Measurements from ENCODE around the gene SIT1. TPM values are rescaled to one million over a fixed set of nuclear protein-coding genes. Genes with fewer than 3 reads are reported as not detected.

SIT1 gene
- polyA plus RNA-seq, 3 donors, result 0.27 to 0.48 (median 0.28) TPM

- no peak for DNase-seq (ENCODE audit: extremely low read depth in 1 of 11, low read depth in 9 of 11, low spot score in 4 of 11)
These were observed 34.8 kb upstream of the SIT1 start for GRCh38 chr9:35685506-35685905.

DNA sequence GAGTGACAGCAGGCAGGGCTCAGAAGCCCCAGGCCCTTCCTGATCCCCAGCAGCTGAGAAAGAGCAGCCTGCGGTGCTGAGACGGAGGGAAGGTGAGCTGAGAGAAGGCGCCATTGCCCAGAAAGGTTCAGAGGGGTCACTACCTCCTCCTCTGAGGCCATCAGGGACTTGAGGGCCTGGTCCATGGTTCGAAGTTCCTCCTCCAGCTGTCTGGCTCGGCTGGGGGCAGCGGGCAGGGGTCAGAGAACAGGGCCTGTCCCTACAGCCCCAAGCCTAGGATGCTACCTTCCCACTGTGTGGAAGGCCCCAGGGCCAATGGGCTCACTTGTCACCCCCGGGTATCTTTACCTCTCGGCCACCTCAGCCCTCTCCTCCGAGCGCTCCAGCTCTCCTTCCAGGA, 34.2 kb upstream of the SIT1 start:
- no peak for DNase-seq (ENCODE audit: extremely low read depth in 1 of 11, low read depth in 9 of 11, low spot score in 4 of 11)

DNA sequence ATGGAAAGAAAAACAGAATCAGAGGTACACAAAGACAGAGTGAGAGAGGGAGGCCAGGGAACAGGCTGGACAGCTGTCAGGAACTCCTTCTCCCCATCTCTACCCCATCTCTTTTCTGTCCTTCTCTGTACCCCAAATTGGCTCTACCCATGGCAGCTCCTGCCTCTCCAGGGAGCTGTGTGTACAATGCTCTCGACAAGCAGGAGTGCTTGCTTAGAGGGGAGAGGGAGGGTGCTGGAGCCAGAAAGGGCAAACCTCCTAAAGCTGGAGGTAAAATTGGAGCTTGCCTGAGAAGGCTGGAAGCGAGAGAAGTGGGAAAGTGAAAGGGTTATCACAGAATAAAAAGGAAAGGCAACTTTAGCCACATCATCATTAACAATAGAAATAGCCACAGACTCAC, 32.6 kb upstream of the SIT1 start:
- no peak for DNase-seq (ENCODE audit: extremely low read depth in 1 of 11, low read depth in 9 of 11, low spot score in 4 of 11)

DNA sequence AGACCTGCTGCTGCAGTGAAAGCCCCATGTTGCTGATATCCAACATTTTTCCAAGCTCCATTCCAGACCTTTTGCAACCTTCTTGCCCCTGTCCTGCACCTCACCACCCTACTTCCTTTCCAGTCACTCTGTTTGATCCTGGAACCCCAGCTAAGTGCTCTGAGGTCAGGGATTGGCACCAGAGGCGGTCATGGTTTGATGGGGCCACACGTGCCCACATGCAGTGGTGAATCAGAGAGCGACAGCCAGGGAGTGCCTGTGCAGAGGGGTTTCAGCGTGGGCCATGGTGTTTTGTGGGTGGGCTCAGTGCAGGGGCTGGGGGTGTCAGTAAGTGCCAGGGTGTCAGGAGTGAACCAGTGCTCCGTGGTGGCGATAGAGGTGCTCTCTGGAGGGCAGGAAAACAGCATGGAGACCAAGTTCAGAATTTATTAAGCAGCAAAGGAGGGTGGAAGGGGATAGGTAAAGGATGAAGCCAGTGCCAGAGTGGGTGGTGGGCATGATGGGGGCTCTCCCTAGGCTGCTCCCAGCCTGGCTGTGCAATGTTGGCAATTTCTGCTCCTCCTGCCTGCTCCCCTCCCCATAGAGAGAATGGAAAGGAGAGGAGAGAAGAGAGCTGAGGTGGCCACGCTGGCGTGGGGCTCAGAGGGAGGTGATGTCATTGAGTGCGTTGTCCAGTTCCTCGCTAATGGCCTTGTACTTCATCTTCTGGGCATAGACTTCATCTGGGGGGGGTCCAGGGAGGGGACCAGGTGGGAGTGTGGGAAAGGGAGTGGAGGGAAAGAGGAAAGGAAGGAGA, 32.0 kb upstream of the SIT1 start:
- no peak for DNase-seq (ENCODE audit: extremely low read depth in 1 of 11, low read depth in 9 of 11, low spot score in 4 of 11)

DNA sequence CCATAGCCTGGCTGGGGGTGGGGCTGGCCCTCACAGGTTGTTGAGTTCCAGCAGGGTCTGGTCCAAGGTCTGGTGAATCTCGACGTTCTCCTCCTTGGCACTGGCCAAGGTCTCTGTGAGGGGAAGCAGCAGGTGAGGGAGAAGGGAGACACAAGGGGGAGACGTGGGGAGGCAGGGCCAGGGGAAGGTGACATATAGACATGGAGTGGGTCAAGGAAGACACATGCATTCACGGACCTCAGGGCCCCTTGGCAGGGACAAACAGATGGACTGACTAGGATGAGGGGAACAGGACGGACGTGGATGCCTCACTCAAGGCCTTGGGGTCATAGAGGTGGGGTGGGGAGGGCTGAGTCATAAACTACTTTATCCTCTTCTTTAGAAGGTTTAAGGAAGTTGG, 31.3 kb upstream of the SIT1 start:
- no peak for DNase-seq (ENCODE audit: extremely low read depth in 1 of 11, low read depth in 9 of 11, low spot score in 4 of 11)

DNA sequence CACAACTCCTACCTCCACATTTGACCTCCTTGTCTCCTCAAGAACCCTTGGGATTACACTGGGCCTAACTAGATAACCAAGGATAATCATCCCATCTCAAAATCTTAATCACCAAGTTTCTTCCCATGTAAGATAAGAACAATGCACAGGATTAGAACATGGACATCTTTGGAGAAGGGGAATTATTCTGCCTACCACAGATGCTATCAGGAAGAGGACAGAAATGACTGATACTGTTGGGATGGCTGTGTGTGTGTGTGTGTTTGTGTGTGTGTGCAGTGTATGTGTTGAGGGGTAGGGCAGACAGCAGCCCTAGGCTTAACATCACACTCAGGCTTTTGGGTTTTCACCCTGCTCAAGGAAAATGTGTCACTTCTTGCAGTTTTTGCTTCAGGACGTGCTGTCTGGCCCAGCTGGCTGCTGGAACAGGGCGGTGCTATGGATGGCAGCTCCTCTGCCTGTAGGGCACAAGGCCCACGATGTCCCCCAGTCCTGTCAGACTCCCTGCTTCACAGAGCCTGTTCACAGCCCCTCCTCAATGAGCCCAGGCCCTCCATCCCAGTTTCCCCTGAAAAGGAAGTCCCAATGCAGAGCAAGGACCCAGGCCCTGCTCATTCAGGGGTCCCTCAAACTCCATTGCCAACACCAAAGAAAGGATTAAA, 30.7 kb upstream of the SIT1 start:
- DNase-seq (ENCODE audit: extremely low read depth in 1 of 11, low read depth in 9 of 11, low spot score in 4 of 11), result no peak

DNA sequence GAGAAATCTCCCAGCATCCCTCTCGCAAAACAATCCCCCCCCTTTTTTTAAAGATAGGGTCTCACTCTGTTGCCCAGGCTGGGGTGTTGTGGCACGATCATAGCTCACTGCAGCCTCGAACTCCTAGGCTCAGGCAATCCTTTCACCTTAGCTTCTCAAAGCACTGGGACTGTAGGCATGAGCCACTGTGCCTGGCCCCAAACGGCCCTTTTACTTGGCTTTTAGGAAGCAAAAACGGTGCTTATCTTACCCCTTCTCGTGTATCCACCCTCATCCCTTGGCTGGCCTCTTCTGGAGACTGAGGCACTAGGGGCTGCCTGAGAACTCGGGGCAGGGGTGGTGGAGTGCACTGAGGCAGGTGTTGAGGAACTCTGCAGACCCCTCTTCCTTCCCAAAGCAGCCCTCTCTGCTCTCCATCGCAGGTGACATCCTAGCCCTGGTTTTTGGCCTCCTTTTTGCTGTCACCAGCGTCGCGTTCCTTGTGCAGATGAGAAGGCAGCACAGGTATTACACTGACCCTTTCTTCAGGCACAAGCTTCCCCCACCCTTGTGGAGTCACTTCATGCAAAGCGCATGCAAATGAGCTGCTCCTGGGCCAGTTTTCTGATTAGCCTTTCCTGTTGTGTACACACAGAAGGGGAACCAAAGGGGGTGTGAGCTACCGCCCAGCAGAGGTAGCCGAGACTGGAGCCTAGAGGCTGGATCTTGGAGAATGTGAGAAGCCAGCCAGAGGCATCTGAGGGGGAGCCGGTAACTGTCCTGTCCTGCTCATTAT, 29.8 kb upstream of the SIT1 start:
- DNase-seq (ENCODE audit: extremely low read depth in 1 of 11, low read depth in 9 of 11, low spot score in 4 of 11), result no peak

GRCh38 chr9:35679766-35680330, 29.1 kb upstream of the SIT1 start:
- no peak for DNase-seq (ENCODE audit: extremely low read depth in 1 of 11, low read depth in 9 of 11, low spot score in 4 of 11)

- no peak for DNase-seq (ENCODE audit: extremely low read depth in 1 of 11, low read depth in 9 of 11, low spot score in 4 of 11)
These were observed 28.4 kb upstream of the SIT1 start for GRCh38 chr9:35679091-35679490.

DNA sequence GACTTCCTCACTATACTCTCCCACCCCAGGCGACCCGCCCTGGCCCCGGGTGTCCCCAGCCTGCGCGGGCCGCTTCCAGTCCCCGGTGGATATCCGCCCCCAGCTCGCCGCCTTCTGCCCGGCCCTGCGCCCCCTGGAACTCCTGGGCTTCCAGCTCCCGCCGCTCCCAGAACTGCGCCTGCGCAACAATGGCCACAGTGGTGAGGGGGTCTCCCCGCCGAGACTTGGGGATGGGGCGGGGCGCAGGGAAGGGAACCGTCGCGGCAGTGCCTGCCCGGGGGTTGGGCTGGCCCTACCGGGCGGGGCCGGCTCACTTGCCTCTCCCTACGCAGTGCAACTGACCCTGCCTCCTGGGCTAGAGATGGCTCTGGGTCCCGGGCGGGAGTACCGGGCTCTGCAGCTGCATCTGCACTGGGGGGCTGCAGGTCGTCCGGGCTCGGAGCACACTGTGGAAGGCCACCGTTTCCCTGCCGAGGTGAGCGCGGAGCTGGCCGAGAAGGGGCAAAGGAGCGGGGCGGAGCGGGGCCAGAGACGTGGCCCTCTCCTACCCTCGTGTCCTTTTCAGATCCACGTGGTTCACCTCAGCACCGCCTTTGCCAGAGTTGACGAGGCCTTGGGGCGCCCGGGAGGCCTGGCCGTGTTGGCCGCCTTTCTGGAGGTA, 25.1 kb upstream of the SIT1 start:
- peak in 8 of 11 donors; percentile 35 to 77 (median 74) for DNase-seq (ENCODE audit: extremely low read depth in 1 of 11, low read depth in 9 of 11, low spot score in 4 of 11)

DNA sequence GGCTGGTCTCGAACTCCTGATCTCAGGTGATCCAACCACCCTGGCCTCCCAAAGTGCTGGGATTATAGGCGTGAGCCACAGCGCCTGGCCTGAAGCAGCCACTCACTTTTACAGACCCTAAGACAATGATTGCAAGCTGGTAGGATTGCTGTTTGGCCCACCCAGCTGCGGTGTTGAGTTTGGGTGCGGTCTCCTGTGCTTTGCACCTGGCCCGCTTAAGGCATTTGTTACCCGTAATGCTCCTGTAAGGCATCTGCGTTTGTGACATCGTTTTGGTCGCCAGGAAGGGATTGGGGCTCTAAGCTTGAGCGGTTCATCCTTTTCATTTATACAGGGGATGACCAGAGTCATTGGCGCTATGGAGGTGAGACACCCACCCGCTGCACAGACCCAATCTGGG, 24.5 kb upstream of the SIT1 start:
- DNase-seq (ENCODE audit: extremely low read depth in 1 of 11, low read depth in 9 of 11, low spot score in 4 of 11), result no peak

- DNase-seq (ENCODE audit: extremely low read depth in 1 of 11, low read depth in 9 of 11, low spot score in 4 of 11), result no peak
These were observed 23.3 kb upstream of the SIT1 start for GRCh38 chr9:35674025-35674361.

GRCh38 chr9:35673132-35674024, 22.6 kb upstream of the SIT1 start, which contains the start of gene CA9:
CA9 (plus strand) TSS chr9:35673928; CDS start chr9:35673960, 32 bp downstream.
- DNase-seq (ENCODE audit: extremely low read depth in 1 of 11, low read depth in 9 of 11, low spot score in 4 of 11), result no peak

- DNase-seq (ENCODE audit: extremely low read depth in 1 of 11, low read depth in 9 of 11, low spot score in 4 of 11), result no peak
These were observed 18.8 kb upstream of the SIT1 start for GRCh38 chr9:35669331-35670145.

GRCh38 chr9:35667939-35668338, 17.2 kb upstream of the SIT1 start:
- no peak for DNase-seq (ENCODE audit: extremely low read depth in 1 of 11, low read depth in 9 of 11, low spot score in 4 of 11)

DNA sequence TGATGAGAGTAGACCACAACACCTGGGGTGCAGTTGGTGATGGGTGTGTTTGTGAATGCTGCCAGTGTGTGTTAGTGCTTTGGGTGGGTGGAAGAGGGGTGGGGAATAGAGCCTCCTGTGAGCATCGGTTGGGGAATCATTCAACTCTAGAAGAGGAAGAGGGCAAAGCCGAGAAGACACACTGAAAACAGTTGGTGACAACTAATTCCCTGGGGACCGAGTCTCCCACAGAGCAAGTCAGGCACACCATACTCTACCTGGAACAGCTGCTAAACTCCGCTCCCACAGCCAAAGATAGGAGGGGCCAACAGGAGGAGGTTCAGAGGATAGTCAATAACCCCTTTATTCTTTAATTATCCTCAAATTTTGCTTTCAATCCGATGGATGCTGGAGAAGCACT, 15.8 kb upstream of the SIT1 start:
- DNase-seq (ENCODE audit: extremely low read depth in 1 of 11, low read depth in 9 of 11, low spot score in 4 of 11), result no peak

- no peak for DNase-seq (ENCODE audit: extremely low read depth in 1 of 11, low read depth in 9 of 11, low spot score in 4 of 11)
These were observed 15.3 kb upstream of the SIT1 start for GRCh38 chr9:35666045-35666444.

GRCh38 chr9:35665471-35665818, 14.7 kb upstream of the SIT1 start:
- no peak for DNase-seq (ENCODE audit: extremely low read depth in 1 of 11, low read depth in 9 of 11, low spot score in 4 of 11)

Data from renal cortex interstitium (tissue), 11 donors.